Measurements from ENCODE around the gene CLDN14. TPM values are rescaled to one million over a fixed set of nuclear protein-coding genes. Genes with fewer than 3 reads are reported as not detected.

The CLDN14 gene
- total and polyA plus RNA-seq, 2 experiments from 2014 or later, result 0.53 to 2.2 TPM

- TF ChIP-seq CTCF (IDR thresholded peaks at IDR 0.05; ENCODE audit: poor library complexity) (no peak), EZH2phosphoT487 (IDR thresholded peaks at IDR 0.05; ENCODE audit: low read depth, severe bottlenecking, unreplicated experiment) (no peak), EZH2 (IDR thresholded peaks at IDR 0.05; ENCODE audit: borderline replicate concordance) (no peak)
- Histone ChIP-seq H3K27ac (no peak overlapping the region), H3K4me2 (no peak overlapping the region), H3K36me3 (replicated peaks; ENCODE audit: insufficient read depth, low read depth) (no peaks in the 10 kb centered on the region), H3K27me3 (peaks cover 6% of the 10 kb centered on the region), H3K4me1 (ENCODE audit: insufficient read depth) (peaks cover 2% of the 10 kb centered on the region), H3K9me3 (ENCODE audit: low read depth) (no peaks in the 10 kb centered on the region), H3K4me3 (no peak overlapping the region), H3K79me2 (no peaks in the 10 kb centered on the region), H3K9me2 (replicated peaks; ENCODE audit: insufficient read depth) (no peaks in the 10 kb centered on the region), H2AFZ (no peak overlapping the region), H4K20me1 (ENCODE audit: insufficient read depth, poor library complexity, severe bottlenecking) (no peaks in the 10 kb centered on the region)
- 83% methylated on average over 5 of the region's 5 CpGs for WGBS (ENCODE audit: low lambda C conversion rate, missing lambda C conversion rate)
- no peak for DNase-seq (ENCODE audit: low spot score)
These were observed 33.0 kb upstream of the CLDN14 start for GRCh38 chr21:36512971-36513370.

- Histone ChIP-seq H3K9me2 (replicated peaks; ENCODE audit: insufficient read depth) (no peaks in the 10 kb centered on the region), H3K79me2 (no peaks in the 10 kb centered on the region), H2AFZ (no peak overlapping the region), H3K27ac (no peak overlapping the region), H4K20me1 (ENCODE audit: insufficient read depth, poor library complexity, severe bottlenecking) (no peaks in the 10 kb centered on the region), H3K9me3 (ENCODE audit: low read depth) (no peaks in the 10 kb centered on the region), H3K4me2 (no peak overlapping the region), H3K4me1 (ENCODE audit: insufficient read depth) (peaks cover 2% of the 10 kb centered on the region), H3K4me3 (no peak overlapping the region), H3K36me3 (replicated peaks; ENCODE audit: insufficient read depth, low read depth) (no peaks in the 10 kb centered on the region), H3K27me3 (peaks cover 6% of the 10 kb centered on the region)
- 83% methylated on average over 5 of the region's 5 CpGs for WGBS (ENCODE audit: low lambda C conversion rate, missing lambda C conversion rate)
- DNase-seq (ENCODE audit: low spot score), result no peak
- TF ChIP-seq EZH2phosphoT487 (IDR thresholded peaks at IDR 0.05; ENCODE audit: low read depth, severe bottlenecking, unreplicated experiment) (no peak), CTCF (IDR thresholded peaks at IDR 0.05; ENCODE audit: poor library complexity) (no peak), EZH2 (IDR thresholded peaks at IDR 0.05; ENCODE audit: borderline replicate concordance) (no peak)
These were observed 31.7 kb upstream of the CLDN14 start for GRCh38 chr21:36511484-36512220.

- no peaks in the 10 kb centered on the region for H4K20me1 ChIP-seq (ENCODE audit: insufficient read depth, poor library complexity, severe bottlenecking)
- H3K36me3 ChIP-seq (replicated peaks; ENCODE audit: insufficient read depth, low read depth), result no peaks in the 10 kb centered on the region
- no peaks in the 10 kb centered on the region for H3K9me2 ChIP-seq (replicated peaks; ENCODE audit: insufficient read depth)
- H3K27ac ChIP-seq, result peak overlapping the region; percentile 3
- H3K79me2 ChIP-seq, result no peaks in the 10 kb centered on the region
- H3K27me3 ChIP-seq, result peaks cover 6% of the 10 kb centered on the region
- no peaks in the 10 kb centered on the region for H3K9me3 ChIP-seq (ENCODE audit: low read depth)
- H3K4me1 ChIP-seq (ENCODE audit: insufficient read depth), result peaks cover 2% of the 10 kb centered on the region
- no peak for DNase-seq (ENCODE audit: low spot score)
- H3K4me3 ChIP-seq, result no peak overlapping the region
- no peak overlapping the region for H2AFZ ChIP-seq
- TF ChIP-seq EZH2phosphoT487 (IDR thresholded peaks at IDR 0.05; ENCODE audit: low read depth, severe bottlenecking, unreplicated experiment) (no peak), CTCF (IDR thresholded peaks at IDR 0.05; ENCODE audit: poor library complexity) (no peak), EZH2 (IDR thresholded peaks at IDR 0.05; ENCODE audit: borderline replicate concordance) (no peak)
- no peak overlapping the region for H3K4me2 ChIP-seq
- 73% methylated on average over 6 of the region's 6 CpGs for WGBS (ENCODE audit: low lambda C conversion rate, missing lambda C conversion rate)
These were observed 31.0 kb upstream of the CLDN14 start for GRCh38 chr21:36510911-36511310.
